HG03460 (cell line): ENCODE measurements around the gene NKD2.
"Not testable (repeated sequence)": the region's sequence is repeated elsewhere in the genome, so short reads cannot be mapped to it uniquely, and the experiment has no call there.

Experiments
- ATAC-seq: cut with Tn5 transposase; IDR thresholded peaks from one replicate; pipeline ENCODE4 v1.9.1; 2021; ENCODE audit not compliant: unreplicated experiment

NKD2 gene

DNA sequence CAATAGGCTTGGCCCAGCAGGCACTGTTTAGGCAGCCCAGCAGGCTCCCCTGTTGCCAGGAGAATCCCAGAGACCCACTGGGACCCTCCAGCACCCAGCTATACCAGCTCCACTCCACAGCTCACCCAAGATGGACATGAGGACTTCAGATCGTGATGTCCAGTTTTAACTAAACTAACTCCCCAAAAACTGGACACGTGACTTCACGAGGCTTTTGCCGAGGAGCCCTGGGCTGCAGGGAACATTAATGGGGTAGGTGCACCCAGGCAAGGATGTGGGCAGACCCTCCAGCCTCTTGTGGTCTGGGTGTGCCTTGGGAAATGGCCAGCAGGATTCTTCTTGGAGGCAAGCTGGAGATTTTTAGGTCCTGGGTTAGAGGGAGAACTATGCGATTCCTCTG is 8.9 kb upstream of the NKD2 start:
- ATAC-seq, result no peak

DNA sequence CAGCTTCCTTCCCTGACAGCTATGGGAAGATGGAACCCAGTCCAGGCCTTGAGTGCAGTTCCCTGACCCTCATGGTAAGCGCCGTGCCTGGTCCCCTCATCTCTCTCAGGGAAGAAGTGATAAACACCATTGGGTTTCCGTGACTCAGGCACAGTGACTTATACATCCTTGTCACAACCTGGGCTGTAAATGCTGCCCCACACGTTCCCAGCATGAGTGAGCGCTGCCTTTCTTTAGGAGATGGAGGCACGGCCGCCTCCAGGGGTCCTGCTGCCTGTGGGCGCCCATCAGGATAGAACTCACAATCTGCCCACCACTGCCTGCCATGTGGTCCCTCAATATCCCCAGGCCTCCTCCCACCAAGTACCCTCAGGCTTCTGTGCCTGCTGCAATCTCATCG is 8.3 kb upstream of the NKD2 start:
- no peak for ATAC-seq

DNA sequence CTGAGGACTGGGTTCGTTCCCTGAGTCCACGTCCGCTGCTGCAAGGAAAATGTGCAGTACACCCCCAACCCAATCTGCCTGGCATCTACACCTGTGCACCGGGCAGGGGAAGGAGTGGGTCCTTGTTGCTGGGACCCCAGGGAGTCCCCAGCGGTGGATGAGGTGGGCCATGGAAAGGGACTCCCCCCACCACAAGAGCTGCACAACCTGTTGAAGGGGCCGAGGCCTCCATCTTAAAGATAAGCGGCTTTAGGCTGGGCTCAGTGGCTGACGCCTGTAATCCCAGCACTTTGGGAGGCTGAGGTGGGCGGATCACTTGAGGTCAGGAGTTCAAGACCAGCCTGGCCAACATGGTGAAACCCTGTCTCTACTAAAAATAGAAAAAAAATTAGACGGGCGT is 7.8 kb upstream of the NKD2 start:
- not testable (repeated sequence) for ATAC-seq

DNA sequence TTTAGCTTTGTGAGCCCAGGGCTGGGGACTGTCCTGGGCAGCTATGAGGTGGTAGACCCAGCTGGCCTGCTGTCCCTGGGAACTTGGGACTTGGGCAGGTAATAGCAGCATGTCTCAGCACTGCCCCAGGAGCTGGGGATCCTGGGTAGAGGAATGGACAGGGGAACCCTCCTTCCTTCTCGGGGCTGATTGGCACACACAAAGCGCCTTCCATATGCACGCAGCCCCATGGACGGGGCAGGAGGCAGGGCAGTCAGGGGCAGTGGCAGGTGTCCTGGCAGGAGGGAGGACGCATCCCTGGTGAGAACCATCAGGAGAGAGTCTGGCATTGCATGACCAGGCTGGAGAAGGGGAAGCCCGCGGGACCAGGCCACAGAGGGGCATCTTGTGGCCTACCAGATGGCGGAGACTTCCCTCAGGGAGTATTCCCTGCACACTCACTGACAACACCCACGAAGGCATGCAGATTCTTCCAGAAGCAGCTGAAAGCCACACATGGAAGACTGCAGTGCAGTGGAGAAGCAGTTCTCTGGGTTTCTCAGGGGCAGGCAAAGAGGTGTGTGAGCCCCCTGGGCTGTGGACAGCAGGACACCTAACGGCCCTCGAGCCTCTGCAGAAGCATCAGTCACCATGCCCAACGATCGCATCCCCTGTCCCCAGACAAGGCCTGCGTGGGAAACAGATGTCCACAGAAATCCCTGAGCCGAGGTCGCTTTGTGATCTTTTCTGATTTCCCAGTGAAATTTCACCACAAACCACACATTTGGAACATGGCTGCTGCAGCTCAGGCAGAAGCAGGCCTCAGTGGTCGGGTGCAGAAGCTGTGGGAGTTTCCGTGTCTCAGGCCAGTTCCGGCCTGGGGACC is 7.0 kb upstream of the NKD2 start:
- ATAC-seq, result no peak

DNA sequence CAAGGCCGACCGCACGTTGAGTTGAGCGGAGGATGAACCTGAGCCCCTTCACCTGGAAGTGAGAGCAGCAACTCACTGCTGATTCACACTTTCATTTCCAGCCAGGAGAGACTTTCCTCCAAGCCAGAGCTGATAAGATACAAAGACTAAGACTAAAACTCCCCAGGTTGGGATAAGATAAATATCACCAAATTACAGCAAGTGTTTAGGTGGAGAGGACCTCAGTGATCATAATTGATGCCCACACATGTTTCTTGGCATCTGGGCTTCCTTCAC is 6.4 kb upstream of the NKD2 start:
- no peak for ATAC-seq

DNA sequence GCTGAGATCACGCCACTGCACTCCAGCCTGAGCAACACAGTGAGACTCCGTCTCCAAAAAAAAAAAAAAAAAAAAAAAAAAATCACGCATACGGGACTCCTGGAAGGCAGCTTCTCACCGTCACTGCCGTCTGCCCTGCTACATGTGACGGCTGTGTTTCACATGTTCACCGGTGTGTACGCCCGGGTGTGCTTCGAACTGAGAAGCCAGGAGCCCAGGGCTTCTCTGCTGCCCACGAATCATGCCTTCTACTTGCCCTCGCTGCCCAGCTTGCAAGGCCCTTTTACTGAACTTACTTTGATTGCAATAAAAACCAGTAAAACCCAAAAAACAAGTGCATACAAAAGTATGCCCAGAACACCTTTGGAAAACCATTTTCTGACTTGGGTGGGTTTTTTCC is 5.8 kb upstream of the NKD2 start:
- no peak for ATAC-seq

DNA sequence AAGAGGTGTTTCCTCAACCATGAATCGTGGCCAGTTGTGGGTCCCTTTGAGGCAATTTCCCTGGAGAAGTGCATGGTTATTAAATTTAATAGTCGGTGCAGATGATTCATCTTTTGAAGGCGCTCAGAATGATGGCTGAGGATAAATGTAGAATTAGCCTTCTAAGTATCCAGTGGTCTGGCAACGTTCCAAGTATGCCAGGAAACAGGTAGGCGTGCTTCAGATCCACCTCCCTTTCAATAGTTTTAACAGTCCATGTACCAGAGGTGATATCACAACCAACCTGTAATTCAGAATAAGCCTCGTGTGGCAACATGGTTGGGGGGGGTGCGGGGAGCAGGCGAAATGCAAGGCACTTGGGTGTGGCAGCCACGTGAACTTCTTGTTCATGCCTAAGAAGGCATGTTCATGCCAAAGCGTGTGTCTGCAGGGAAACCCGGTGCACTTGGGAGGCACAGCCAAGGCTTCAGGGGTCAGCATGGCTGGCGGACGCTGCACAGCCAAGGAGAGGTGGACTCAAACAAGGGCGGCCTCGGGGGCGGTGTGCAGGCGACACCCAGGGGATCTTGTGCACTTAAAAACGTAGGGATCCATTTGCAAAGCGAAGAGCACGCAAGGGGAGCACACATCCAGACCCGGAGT is 5.2 kb upstream of the NKD2 start:
- no peak for ATAC-seq

DNA sequence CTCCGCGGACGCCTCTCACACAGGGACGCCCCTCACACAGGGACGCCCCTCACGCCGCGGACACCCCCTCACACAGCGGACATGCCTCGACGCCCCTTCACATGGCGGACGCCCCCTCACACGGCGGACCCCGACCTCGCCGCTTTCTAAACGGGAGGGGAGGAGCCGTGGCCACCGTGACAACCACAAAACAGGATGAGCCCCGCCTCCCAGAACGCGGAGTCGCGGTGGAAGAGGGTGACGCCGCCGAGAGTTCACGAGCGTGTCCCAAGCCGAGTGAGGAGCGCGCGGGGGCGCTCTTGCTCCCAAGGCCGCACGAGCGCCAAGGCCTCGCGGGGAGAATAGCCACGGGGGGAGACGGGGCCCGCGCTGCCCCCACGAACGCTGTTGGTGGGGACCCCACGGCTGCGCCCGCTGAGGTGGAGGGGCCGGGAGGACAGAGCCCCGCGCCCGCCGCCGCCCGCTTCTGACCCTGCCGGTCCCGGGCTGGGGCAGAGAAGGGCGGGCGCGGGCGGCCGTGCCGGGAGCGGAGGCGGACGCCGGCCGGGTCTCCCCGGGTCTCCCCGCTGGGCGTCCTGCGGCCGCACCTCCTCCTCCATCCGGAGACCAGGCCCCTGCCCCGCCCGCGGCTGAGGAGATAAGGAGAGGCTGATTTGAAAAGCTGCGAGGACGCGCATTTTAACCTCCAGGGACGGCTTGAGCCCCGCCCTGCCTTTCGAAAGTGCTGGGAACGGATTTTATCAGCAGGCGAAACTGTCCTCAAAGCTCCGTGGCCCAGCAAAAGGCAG is 3.9 kb upstream of the NKD2 start:
- no peak for ATAC-seq

DNA sequence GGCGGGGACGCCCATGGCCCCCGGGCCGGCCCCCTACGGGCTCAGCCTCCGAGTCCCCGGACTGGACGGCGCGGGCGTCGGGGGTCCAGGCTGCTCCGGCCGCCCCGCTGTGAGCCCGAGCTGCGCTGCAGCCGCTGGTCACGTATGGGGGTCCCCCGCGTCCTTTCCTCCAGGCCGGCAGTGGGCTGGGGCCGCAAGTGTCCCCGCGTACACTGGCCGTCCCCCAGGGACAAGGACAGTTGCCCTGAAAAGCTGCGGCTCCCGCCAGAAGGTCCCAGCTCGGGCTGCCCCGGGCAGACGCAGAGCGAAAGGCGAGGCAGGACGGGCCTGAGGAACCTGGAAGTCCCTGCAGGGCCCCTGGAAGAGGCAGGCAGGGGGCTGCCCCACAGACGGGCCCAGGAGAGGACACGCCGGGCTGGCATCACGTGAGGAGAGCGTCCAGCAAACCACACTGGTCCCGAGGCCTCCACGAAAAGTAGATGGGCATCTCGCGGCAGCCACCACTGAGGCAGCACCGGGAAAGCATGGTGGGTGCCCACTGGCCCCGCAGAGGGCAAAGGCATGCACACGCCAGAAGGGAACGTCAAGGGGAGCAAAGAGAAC is 3.3 kb upstream of the NKD2 start:
- no peak for ATAC-seq

DNA sequence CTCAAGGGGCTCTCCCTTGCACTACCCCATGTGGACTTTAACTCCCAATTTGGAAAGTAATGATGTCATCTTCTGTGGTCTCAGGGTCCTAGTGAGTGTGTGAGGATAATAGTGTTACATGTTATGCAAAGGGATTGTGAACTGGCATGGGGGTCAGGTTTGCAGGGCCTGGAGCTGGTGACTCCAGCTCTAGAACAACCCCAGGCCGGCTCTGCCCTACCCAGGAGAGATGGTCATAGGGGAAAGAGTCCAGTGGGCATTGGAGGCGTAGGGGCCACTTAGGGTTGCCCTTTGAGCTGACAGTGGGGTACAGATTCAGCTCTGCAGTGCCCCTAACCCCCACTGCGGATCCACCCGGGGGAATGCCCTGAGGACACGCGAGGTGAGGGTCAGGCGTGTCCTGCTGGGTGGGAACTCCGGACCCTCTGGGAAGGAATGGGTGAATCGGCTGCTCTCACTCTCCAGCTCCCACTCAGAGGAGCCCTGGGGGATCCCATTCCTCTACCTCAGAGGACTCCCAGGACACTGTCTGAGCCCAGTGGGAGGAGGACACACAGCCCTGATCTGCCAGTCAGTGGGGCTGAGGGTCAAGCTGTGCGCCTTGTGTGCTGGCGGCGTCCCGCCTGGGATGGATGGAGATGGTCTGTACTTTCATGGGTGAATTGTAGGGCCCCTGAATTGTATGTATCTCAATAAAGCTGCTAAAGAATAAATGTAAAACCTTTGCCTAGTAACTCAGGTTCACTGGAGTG is 2.5 kb upstream of the NKD2 start:
- ATAC-seq, result no peak

DNA sequence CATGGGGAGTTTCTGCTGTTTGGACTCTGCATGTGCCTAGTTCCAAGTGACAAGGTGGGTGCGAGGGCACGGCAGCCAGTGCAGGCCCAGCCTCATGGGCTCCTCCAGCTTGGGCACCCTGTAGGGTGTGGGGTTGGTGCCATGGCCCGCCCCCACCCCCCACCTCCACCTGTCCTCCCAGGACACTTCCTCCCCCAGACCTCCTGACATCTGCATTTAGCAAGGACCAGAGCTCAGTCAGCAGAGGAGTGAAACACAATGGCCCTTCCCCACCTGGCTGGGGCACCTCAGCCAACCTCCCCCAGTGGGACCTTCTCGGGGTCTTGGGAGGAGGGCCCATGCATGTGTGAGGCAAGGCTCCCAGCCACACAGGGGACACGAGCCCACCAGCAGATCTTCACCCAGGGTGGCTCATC is 1.9 kb upstream of the NKD2 start:
- no peak for ATAC-seq

DNA sequence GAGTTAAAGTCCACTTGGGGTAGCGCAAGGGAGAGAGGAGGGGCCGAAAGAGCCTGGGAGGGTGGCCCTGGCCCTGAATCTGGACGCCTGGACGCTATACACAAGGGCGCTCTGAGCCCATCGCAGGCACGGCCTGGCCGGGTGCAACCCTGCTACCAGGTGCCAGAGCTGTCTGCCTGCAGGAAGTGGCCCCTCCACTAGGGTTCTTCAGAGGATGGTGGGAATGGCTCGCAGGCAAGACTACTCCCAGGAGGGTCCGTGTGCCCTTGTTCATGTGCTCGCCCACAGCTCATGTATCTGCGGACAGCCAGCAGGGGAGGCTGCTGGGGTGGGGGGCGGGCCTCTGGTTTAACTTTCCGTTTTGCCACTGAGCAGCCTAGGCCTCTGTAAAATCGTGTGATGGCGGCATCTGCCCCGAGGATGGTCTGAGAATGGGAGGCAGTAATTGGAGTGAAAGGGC is 1.4 kb upstream of the NKD2 start:
- ATAC-seq, result no peak

DNA sequence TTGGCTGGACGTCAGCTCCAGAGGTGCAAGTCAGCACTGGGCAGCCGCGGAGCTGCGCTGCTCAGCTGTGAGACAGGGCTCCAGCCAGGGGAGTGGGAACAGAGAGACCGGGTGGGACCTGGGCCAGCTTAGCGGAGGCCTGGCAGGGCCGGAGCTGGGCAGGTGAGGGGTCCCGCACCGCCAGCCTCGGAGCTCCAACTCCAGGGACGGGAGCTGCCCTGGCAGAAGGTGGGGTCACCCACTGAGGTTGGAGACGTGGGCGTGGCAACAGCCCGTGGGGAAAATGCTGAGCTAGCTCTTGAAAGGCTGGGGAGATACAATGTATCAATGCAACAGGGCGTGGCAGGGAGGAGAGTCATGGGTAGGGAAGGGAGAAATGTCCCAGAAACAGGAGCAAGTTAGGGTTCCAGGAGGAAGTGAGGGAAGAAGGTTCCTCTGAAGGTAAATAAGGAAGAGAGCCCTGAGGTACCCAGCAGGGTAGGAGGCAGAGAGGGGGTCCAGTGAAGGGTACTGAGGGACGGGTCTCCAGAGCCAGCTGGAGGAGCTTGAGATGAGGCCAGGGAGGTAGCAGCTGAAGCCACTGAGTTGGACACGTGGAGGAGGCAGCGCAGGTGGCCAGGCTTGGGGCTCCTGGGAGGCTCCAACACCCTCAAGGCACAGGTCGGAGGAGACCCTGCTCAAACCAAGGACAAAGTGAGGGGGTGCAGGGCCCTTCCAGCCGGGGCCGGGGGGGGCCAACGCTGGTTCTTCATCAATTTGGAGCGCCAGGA is 736 bp upstream of the NKD2 start:
- ATAC-seq, result no peak

DNA sequence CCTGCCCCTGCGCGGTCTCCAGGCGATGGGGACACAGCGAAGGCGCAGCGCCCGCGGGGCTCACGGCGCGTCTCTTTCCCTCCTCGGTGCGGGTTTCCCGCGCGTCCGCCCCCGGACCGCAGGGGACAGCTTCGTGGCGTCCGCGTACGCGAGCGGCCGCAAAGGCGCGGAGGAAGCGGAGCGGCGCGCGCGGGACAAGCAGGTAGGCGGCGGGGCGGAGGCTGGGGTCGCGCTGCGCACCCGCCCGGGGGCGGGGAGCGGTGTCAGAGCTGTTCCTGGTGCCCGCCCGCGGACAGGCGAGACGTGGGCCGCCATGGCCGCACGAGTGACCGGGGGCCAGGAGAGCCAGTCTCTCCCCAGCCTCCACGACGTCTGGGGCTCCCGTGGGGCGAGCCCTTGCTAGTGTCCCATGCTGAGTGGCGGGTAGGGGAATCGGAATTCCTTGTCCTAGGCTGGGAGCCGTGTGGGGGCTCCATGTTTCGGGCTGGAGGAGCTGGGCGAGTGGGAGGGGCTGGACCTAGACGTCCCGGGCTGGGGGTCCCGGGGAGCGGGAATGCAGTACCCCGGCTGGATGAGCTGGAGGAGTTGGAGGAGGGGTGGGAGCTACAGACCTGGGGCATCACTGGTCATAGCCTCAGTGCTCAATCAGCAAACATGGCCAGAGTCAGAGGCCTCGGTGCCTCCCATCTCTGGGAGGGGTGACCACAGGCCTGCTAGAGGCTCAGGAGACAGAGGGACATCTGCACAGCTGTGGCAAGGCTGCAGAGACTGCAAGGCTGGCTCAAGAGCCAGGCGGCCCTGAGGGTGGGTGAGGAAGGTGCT is 968 bp downstream of the NKD2 start:
- no peak for ATAC-seq

DNA sequence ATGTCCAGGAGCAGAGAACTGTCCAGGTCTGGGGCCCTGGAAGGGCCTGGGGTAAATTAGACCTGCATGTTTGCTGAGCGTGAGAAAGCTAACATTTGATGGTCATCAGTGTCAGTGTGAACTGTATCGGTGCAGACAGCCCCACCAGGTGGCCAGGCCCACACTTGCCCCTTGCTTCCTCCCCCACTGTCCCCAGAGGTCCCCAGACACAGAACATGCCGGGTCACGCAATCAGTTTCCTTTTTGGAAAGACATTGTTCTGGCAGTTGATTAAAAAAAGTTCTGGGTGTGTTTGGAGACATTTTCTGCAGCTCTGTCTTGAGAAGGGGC is 1.5 kb downstream of the NKD2 start:
- ATAC-seq, result no peak

DNA sequence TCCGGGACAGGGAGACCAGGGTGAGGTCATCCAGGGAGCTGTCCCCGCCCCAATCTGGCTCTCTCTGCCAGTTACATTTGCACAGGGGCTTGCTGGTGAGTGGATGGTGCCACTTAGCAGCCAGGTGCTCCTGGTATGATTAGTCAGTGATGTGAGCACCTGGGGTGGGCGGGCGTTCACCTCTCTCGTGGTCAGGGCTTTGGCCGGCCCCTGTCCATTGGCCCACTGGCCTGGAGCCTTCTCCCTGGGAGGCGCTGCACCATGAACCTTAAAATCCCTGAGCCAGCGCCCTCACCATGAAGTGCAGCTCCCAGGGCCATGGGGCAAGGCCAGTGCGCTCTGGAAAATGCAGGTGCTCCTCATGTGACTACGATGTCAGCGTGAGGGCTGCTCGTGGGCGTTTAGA is 2.0 kb downstream of the NKD2 start:
- ATAC-seq, result no peak

DNA sequence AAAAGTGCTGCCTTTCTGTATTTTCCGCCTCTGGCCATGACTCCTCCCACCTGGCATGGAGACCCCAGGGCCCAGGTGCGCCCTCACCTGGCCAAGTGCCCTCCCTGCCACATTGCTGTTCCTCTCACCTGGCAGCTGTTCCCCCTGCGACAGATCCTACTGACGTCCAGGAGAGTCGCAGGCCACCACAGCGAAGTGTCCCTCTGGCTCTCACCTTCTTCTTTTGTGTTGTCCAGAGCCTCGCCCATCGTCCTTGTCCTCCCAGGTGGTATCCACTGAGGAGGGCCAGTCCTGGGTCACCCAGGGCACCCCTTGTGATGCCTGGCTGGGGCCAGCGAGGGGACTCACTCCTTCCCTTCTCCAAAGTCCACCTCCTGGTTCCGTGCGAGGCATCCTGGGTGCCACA is 2.6 kb downstream of the NKD2 start:
- no peak for ATAC-seq

DNA sequence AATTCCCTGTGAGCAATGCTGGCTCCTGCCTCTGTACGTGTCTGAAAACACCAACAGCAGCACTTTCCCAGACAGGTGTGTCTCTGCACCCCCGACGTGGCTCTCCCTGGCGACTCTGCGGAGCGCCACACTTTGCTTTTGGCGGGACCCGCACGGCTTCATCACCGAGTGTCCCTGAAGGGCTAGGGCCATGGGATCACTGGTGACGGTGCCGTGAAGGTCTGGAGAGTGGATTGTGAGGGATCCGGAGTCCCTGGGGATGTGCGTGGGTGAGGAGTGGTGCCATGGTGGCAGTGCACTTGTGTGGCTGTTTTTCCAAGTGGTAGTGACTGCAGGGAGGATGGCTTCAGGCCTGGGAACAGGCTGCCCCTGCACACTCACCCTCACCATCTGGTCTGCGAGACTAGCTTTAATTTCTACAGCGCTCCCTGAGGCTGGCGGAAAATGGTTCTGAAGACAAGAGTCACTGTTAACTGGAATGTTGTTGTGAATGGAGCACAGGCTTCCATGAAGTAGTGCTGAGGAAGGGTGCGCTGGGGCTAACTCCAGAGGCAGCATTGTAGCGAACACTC is 3.2 kb downstream of the NKD2 start:
- ATAC-seq, result no peak

DNA sequence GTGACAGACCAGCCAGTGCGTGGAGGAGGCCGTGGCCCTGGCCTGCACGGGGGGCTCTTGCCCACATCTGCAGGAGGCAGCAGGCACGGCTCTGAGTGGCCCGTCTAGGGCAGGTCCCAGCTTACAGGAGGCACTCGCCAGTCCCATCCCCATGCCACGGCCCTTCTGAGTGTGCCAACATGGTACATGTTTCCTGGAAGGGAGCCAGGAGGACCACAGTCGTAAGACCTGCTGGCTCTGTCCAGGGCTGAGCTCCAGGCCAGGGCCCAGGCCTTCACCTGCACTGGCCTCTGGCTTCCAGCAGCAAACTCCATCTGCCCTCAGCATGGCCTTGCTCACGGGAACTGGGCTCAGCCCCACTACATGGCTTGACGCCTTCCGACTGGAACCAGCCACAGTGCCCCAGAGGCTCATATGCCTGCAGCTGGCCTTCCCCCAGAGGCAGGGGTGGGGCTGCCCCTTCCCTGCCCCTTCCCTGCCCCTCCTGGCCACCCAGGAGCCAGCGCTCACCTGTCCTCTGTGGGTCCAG is 3.8 kb downstream of the NKD2 start:
- no peak for ATAC-seq
